Iris pigment epithelial cell (primary cell): ENCODE results near the gene TSPO.
"Not testable (repeated sequence)": the region's sequence is repeated elsewhere in the genome, so short reads cannot be mapped to it uniquely, and the experiment has no call there.

Source experiments
- DNase-seq: peaks from one replicate; pipeline ENCODE4 v3.0.0-alpha.2; 2011; ENCODE audit warnings: low read depth

Gene TSPO

GRCh38 chr22:43151251-43152002 is at the start of gene TSPO:
Gene TSPO, plus strand, starts transcription at chr22:43151559. Its CDS starts 7,680 bp downstream, at chr22:43159239.
- no peak for DNase-seq

- peak; percentile 47 for DNase-seq
Observed at GRCh38 chr22:43104056-43104625, 47.2 kb upstream of the TSPO start.

GRCh38 chr22:43104950-43105349 is 46.4 kb upstream of the TSPO start:
- DNase-seq: not testable (repeated sequence)

- DNase-seq: no peak
Observed at GRCh38 chr22:43106302-43106701, 45.1 kb upstream of the TSPO start.

- no peak for DNase-seq
Observed at GRCh38 chr22:43109511-43109910, 41.8 kb upstream of the TSPO start.

GRCh38 chr22:43109921-43110443 is 41.4 kb upstream of the TSPO start:
- DNase-seq: no peak

GRCh38 chr22:43110444-43110926 is 40.9 kb upstream of the TSPO start, which contains the start of gene BIK:
Gene BIK, plus strand, starts transcription at chr22:43110750. Its CDS starts 13,273 bp downstream, at chr22:43124023.
- DNase-seq: no peak

- no peak for DNase-seq
Observed at GRCh38 chr22:43110927-43111623, 40.3 kb upstream of the TSPO start.

GRCh38 chr22:43113526-43114251 is 37.7 kb upstream of the TSPO start:
- DNase-seq: no peak

GRCh38 chr22:43114958-43115357 is 36.4 kb upstream of the TSPO start:
- no peak for DNase-seq

- DNase-seq: no peak
Observed at GRCh38 chr22:43116932-43117331, 34.4 kb upstream of the TSPO start.

- no peak for DNase-seq
Observed at GRCh38 chr22:43118024-43118849, 33.1 kb upstream of the TSPO start.

- no peak for DNase-seq
Observed at GRCh38 chr22:43118953-43119458, 32.4 kb upstream of the TSPO start.

- DNase-seq: peak; percentile 86
Observed at GRCh38 chr22:43126501-43127165, 24.7 kb upstream of the TSPO start.

- DNase-seq: no peak
Observed at GRCh38 chr22:43127166-43127908, 24.0 kb upstream of the TSPO start.

GRCh38 chr22:43128116-43128515 is 23.2 kb upstream of the TSPO start:
- DNase-seq: no peak

GRCh38 chr22:43128928-43129424 is 22.4 kb upstream of the TSPO start:
- DNase-seq: no peak

- DNase-seq: no peak
Observed at GRCh38 chr22:43129426-43130425, 21.6 kb upstream of the TSPO start.
